Stimulated activated CD8-positive, alpha-beta memory T cell treated with anti-CD3 and anti-CD28 coated beads, Interleukin-15, amount 100 ng/mL, for 48 hours (primary cell): ENCODE data around the gene ZBTB32.

Experiments used
- DNase-seq, 2 donors: peaks; one replicate each; pipeline ENCODE4 v3.0.0-alpha.2; 2020; ENCODE audit warnings: low read depth in 2 of 2

The ZBTB32 gene

GRCh38 chr19:35736913-35737886, 32.8 kb downstream of the ZBTB32 start:
- no peak for DNase-seq

- no peak for DNase-seq
These were observed 33.9 kb downstream of the ZBTB32 start for GRCh38 chr19:35738021-35738886.

- no peak for DNase-seq
These were observed 34.5 kb downstream of the ZBTB32 start for GRCh38 chr19:35738887-35739229.

GRCh38 chr19:35739275-35740107, 35.1 kb downstream of the ZBTB32 start:
- no peak for DNase-seq

- no peak for DNase-seq
These were observed 35.7 kb downstream of the ZBTB32 start for GRCh38 chr19:35740108-35740422.

GRCh38 chr19:35740423-35741202, 36.3 kb downstream of the ZBTB32 start:
- peak; percentile 96 to 97 for DNase-seq

- no peak for DNase-seq
These were observed 36.8 kb downstream of the ZBTB32 start for GRCh38 chr19:35741203-35741515.

- DNase-seq = peak; percentile 67 to 74
These were observed 37.9 kb downstream of the ZBTB32 start, which contains the start of gene IGFLR1 for GRCh38 chr19:35742121-35742724. IGFLR1 (minus strand) TSS chr19:35742452; CDS start chr19:35741180, 1,272 bp downstream.

- DNase-seq = no peak
These were observed 39.5 kb downstream of the ZBTB32 start for GRCh38 chr19:35743640-35744429.

- peak; percentile 86 to 89 for DNase-seq
These were observed 40.3 kb downstream of the ZBTB32 start for GRCh38 chr19:35744430-35745327.

- peak; percentile 96 to 97 for DNase-seq
These were observed 41.1 kb downstream of the ZBTB32 start, which contains the start of the genes PSENEN and U2AF1L4 for GRCh38 chr19:35745328-35746086. PSENEN (plus strand) TSS chr19:35745651; CDS start chr19:35745931, 280 bp downstream. U2AF1L4 (minus strand) TSS chr19:35745418; CDS start chr19:35745391, 27 bp downstream.

GRCh38 chr19:35746087-35746462, 41.7 kb downstream of the ZBTB32 start:
- no peak for DNase-seq

- no peak for DNase-seq
These were observed 42.2 kb downstream of the ZBTB32 start for GRCh38 chr19:35746531-35746930.

GRCh38 chr19:35748106-35749020, 44.0 kb downstream of the ZBTB32 start, which contains the start of gene LIN37:
LIN37 (plus strand) TSS chr19:35748576; CDS start chr19:35748725, 149 bp downstream.
- DNase-seq = peak; percentile 96 to 98

- DNase-seq = no peak
These were observed 45.8 kb downstream of the ZBTB32 start for GRCh38 chr19:35750167-35750566.
